ENCODE measurements around the gene PEX16.
"Not testable (repeated sequence)": the region's sequence is repeated elsewhere in the genome, so short reads cannot be mapped to it uniquely, and the experiment has no call there.

Gene PEX16

GRCh38 chr11:45918331-45918941 lies 759 bp upstream of the PEX16 start:
- DNase-seq (ENCODE audit: low read depth) = peak; percentile 55

- DNase-seq (ENCODE audit: low read depth) = no peak
Measured at GRCh38 chr11:45917286-45917622, 423 bp downstream of the PEX16 start.

GRCh38 chr11:45915446-45915845 lies 2.2 kb downstream of the PEX16 start:
- DNase-seq (ENCODE audit: low read depth) = no peak

- DNase-seq (ENCODE audit: low read depth) = no peak
Measured at GRCh38 chr11:45913942-45914635, 3.6 kb downstream of the PEX16 start.

GRCh38 chr11:45913514-45913913 lies 4.2 kb downstream of the PEX16 start:
- DNase-seq (ENCODE audit: low read depth) = no peak

GRCh38 chr11:45910623-45911022 lies 7.1 kb downstream of the PEX16 start:
- no peak for DNase-seq (ENCODE audit: low read depth)

- no peak for DNase-seq (ENCODE audit: low read depth)
Measured at GRCh38 chr11:45909594-45910475, 7.8 kb downstream of the PEX16 start.

GRCh38 chr11:45907911-45908370 lies 9.7 kb downstream of the PEX16 start:
- no peak for DNase-seq (ENCODE audit: low read depth)

GRCh38 chr11:45906965-45907611 lies 10.6 kb downstream of the PEX16 start, which contains the start of gene FREY1:
FREY1 (minus strand) TSS chr11:45907271; CDS start chr11:45907245, 26 bp downstream.
- DNase-seq (ENCODE audit: low read depth) = no peak

GRCh38 chr11:45906096-45906682 lies 11.5 kb downstream of the PEX16 start:
- no peak for DNase-seq (ENCODE audit: low read depth)

- not testable (repeated sequence) for DNase-seq (ENCODE audit: low read depth)
Measured at GRCh38 chr11:45905576-45905975, 12.1 kb downstream of the PEX16 start.

- no peak for DNase-seq (ENCODE audit: low read depth)
Measured at GRCh38 chr11:45905095-45905494, 12.6 kb downstream of the PEX16 start.

- DNase-seq (ENCODE audit: low read depth) = no peak
Measured at GRCh38 chr11:45904309-45904915, 13.3 kb downstream of the PEX16 start.

- no peak for DNase-seq (ENCODE audit: low read depth)
Measured at GRCh38 chr11:45902452-45903380, 15.0 kb downstream of the PEX16 start.

- no peak for DNase-seq (ENCODE audit: low read depth)
Measured at GRCh38 chr11:45901626-45902025, 16.1 kb downstream of the PEX16 start.

- no peak for DNase-seq (ENCODE audit: low read depth)
Measured at GRCh38 chr11:45900916-45901617, 16.6 kb downstream of the PEX16 start.

GRCh38 chr11:45900175-45900800 lies 17.4 kb downstream of the PEX16 start:
- DNase-seq (ENCODE audit: low read depth) = not testable (repeated sequence)

GRCh38 chr11:45899448-45900174 lies 18.1 kb downstream of the PEX16 start:
- peak; percentile 52 for DNase-seq (ENCODE audit: low read depth)

GRCh38 chr11:45899086-45899447 lies 18.6 kb downstream of the PEX16 start:
- no peak for DNase-seq (ENCODE audit: low read depth)
